ENCODE results near the gene FAAP20. TPM values are rescaled to one million over a fixed set of nuclear protein-coding genes. Genes with fewer than 3 reads are reported as not detected.

FAAP20 gene
- total and polyA plus RNA-seq, 2 donors (not counting 1 experiment from before 2014, with no cell fraction given): 31.2 to 68.1 TPM

DNA sequence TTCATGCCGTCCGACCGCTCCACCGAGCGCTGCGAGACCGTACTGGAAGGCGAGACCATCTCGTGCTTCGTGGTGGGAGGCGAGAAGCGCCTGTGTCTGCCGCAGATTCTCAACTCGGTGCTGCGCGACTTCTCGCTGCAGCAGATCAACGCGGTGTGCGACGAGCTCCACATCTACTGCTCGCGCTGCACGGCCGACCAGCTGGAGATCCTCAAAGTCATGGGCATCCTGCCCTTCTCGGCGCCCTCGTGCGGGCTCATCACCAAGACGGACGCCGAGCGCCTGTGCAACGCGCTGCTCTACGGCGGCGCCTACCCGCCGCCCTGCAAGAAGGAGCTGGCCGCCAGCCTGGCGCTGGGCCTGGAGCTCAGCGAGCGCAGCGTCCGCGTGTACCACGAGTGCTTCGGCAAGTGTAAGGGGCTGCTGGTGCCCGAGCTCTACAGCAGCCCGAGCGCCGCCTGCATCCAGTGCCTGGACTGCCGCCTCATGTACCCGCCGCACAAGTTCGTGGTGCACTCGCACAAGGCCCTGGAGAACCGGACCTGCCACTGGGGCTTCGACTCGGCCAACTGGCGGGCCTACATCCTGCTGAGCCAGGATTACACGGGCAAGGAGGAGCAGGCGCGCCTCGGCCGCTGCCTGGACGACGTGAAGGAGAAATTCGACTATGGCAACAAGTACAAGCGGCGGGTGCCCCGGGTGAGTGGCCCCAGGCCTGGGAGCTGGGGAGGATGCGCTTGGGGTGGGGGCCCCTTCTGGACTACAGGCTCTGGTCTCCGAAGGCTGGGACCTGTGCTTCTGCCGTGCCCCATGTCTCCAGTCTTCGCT, 34.7 kb upstream of the FAAP20 start:
- DNase-seq: peak; percentile 77
- H3K4me2 ChIP-seq (replicated peaks; ENCODE audit: low read depth, low read length, poor library complexity, severe bottlenecking): peak overlapping the region; percentile 89
- H3K9me3 ChIP-seq (ENCODE audit: control extremely low read depth in 1 of 3, control insufficient read depth in 2 of 3, insufficient read depth in 1 of 3, low read length in 2 of 3): no peaks in the 10 kb centered on the region
- ATAC-seq (ENCODE audit: low read depth): no peak
- H4K20me1 ChIP-seq (ENCODE audit: control insufficient read depth, insufficient read depth, low read length, poor library complexity, severe bottlenecking): peaks cover 54% of the 10 kb centered on the region
- WGBS (ENCODE audit: insufficient coverage): 11% methylated on average over 77 of the region's 77 CpGs
- H3K4me1 ChIP-seq (ENCODE audit: control insufficient read depth in 2 of 2, insufficient read depth in 2 of 2, low read length in 2 of 2): peaks cover 49 to 57% of the 10 kb centered on the region in 2 donors
- H2AFZ ChIP-seq (ENCODE audit: insufficient read depth, low read depth, low read length, poor library complexity, severe bottlenecking): no peak overlapping the region
- intact Hi-C loops (cut with micrococcal nuclease): loop anchor here (1.0 to 5.0 kb wide), 2 partner anchors 152 to 1673 kb away; partner anchors contain the start of gene C1orf174
- no peaks in the 10 kb centered on the region for H3K27me3 Mint-ChIP-seq
- peak overlapping the region; percentile 46 to 82 (median 68) for H3K4me3 ChIP-seq (ENCODE audit: control extremely low read depth in 1 of 5, extremely low read depth in 1 of 5, insufficient read depth in 1 of 5, low read depth in 2 of 5, low read length in 4 of 5)
- TF ChIP-seq, protein P1, sequence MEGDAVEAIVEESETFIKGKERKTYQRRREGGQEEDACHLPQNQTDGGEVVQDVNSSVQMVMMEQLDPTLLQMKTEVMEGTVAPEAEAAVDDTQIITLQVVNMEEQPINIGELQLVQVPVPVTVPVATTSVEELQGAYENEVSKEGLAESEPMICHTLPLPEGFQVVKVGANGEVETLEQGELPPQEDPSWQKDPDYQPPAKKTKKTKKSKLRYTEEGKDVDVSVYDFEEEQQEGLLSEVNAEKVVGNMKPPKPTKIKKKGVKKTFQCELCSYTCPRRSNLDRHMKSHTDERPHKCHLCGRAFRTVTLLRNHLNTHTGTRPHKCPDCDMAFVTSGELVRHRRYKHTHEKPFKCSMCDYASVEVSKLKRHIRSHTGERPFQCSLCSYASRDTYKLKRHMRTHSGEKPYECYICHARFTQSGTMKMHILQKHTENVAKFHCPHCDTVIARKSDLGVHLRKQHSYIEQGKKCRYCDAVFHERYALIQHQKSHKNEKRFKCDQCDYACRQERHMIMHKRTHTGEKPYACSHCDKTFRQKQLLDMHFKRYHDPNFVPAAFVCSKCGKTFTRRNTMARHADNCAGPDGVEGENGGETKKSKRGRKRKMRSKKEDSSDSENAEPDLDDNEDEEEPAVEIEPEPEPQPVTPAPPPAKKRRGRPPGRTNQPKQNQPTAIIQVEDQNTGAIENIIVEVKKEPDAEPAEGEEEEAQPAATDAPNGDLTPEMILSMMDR (IDR thresholded peaks at IDR 0.05): no peak
- no peak for TF ChIP-seq EZH2 (IDR thresholded peaks at IDR 0.05; ENCODE audit: borderline replicate concordance, insufficient read depth, low read depth, low read length, poor library complexity, severe bottlenecking)
- H3K27ac Mint-ChIP-seq: peak overlapping the region; percentile 94
- peaks cover 55% of the 10 kb centered on the region for H3K79me2 ChIP-seq (ENCODE audit: control insufficient read depth, insufficient read depth, low read length)
- H3K9me3 Mint-ChIP-seq (ENCODE audit: insufficient read depth): no peaks in the 10 kb centered on the region
- CTCF ChIA-PET: interaction anchor here (0.8 to 3.9 kb wide), 17 partner anchors 11 to 162 kb away, joined by 3 to 22 read pairs (median 4); partner anchors contain the start of genes FAAP20, MORN1 and RER1
- H3K36me3 ChIP-seq (replicated peaks in 1 of 2; ENCODE audit: control extremely low read depth in 1 of 2, control insufficient read depth in 1 of 2, extremely low read depth in 1 of 2, insufficient read depth in 2 of 2, low read length in 1 of 2): peaks cover 0 to 3% of the 10 kb centered on the region in 2 experiments
- no peaks in the 10 kb centered on the region for H3K27me3 ChIP-seq (replicated peaks in 1 of 4; ENCODE audit: control extremely low read depth in 1 of 4, control insufficient read depth in 3 of 4, insufficient read depth in 4 of 4, low read length in 3 of 4)
- H3K4me1 Mint-ChIP-seq: peaks cover 51% of the 10 kb centered on the region
- POLR2A ChIA-PET: interaction anchor here (0.8 to 3.4 kb wide), 10 partner anchors 17 to 162 kb away, joined by 3 to 30 read pairs (median 4); partner anchors contain the start of genes FAAP20, MORN1 and RER1
- peak overlapping the region; percentile 98 for H3K4me3 Mint-ChIP-seq
- H3K27ac ChIP-seq (ENCODE audit: low read length in 2 of 2): peak overlapping the region in 1 of 2 donors; percentile 93
- H3K9ac ChIP-seq (ENCODE audit: low read length): peak overlapping the region; percentile 72

Data from B cell (primary cell).